Measurements from ENCODE around the gene HDAC4. TPM values are rescaled to one million over a fixed set of nuclear protein-coding genes. Genes with fewer than 3 reads are reported as not detected.

HDAC4 gene
- total and polyA plus RNA-seq, 2 donors from 2014 or later, result 2.2 to 56.8 TPM

- H3K9me3 ChIP-seq (ENCODE audit: control insufficient read depth in 2 of 3, insufficient read depth in 1 of 3, low read length in 3 of 3), result no peaks in the 10 kb centered on the region
- H3K36me3 ChIP-seq (ENCODE audit: control insufficient read depth in 2 of 3, insufficient read depth in 3 of 3, low read length in 3 of 3), result no peaks in the 10 kb centered on the region
- H3K9ac ChIP-seq (ENCODE audit: low read length in 3 of 3), result peak overlapping the region in 1 of 3 donors; percentile 4
- peak in 4 of 5 donors; percentile 50 to 79 (median 64) for DNase-seq
- intact Hi-C loops (cut with DNase I), result no loop called here
- no peak for TF ChIP-seq CTCF (IDR thresholded peaks at IDR 0.05; ENCODE audit: borderline replicate concordance, extremely low read depth, insufficient read depth)
- H3K27me3 ChIP-seq (ENCODE audit: control insufficient read depth, insufficient read depth, low read length), result no peaks in the 10 kb centered on the region
- peaks cover 0 to 46% (median 36%) of the 10 kb centered on the region in 3 donors for H3K4me1 ChIP-seq (ENCODE audit: control insufficient read depth in 2 of 3, insufficient read depth in 2 of 3, low read depth in 1 of 3, low read length in 3 of 3)
- peak overlapping the region in 1 of 2 donors; percentile 44 for H3K27ac ChIP-seq (ENCODE audit: low read depth in 2 of 2, low read length in 2 of 2)
- FAIRE-seq, result no peak
- peak overlapping the region in 2 of 3 donors; percentile 14 to 20 for H3K4me3 ChIP-seq (ENCODE audit: low read length in 3 of 3)
Measured at GRCh38 chr2:239299218-239299939, 101.4 kb downstream of the HDAC4 start.

- intact Hi-C loops (cut with DNase I), result no loop called here
- peak in 2 of 5 donors; percentile 35 to 65 for DNase-seq
Measured at GRCh38 chr2:239298116-239298804, 102.6 kb downstream of the HDAC4 start.

GRCh38 chr2:239297142-239298004 lies 103.4 kb downstream of the HDAC4 start:
- Histone ChIP-seq H3K36me3 (ENCODE audit: control insufficient read depth in 2 of 3, insufficient read depth in 3 of 3, low read length in 3 of 3) (no peaks in the 10 kb centered on the region), H3K27me3 (ENCODE audit: control insufficient read depth, insufficient read depth, low read length) (no peaks in the 10 kb centered on the region), H3K27ac (ENCODE audit: low read depth in 2 of 2, low read length in 2 of 2) (no peak overlapping the region), H3K4me1 (ENCODE audit: control insufficient read depth in 2 of 3, insufficient read depth in 2 of 3, low read depth in 1 of 3, low read length in 3 of 3) (peaks cover 0 to 47% (median 33%) of the 10 kb centered on the region in 3 donors), H3K4me3 (ENCODE audit: low read length in 3 of 3) (no peak overlapping the region), H3K9me3 (ENCODE audit: control insufficient read depth in 2 of 3, insufficient read depth in 1 of 3, low read length in 3 of 3) (no peaks in the 10 kb centered on the region), H3K9ac (ENCODE audit: low read length in 3 of 3) (no peak overlapping the region)
- intact Hi-C loops (cut with DNase I), result no loop called here
- no peak for TF ChIP-seq CTCF (IDR thresholded peaks at IDR 0.05; ENCODE audit: borderline replicate concordance, extremely low read depth, insufficient read depth)
- FAIRE-seq (no peak), DNase-seq (peak in 2 of 5 donors; percentile 45 to 49)

More at GRCh38 chr2:239298116-239298804, 102.6 kb downstream of the HDAC4 start:
- Histone ChIP-seq H3K4me3 (ENCODE audit: low read length in 3 of 3) (no peak overlapping the region), H3K9me3 (ENCODE audit: control insufficient read depth in 2 of 3, insufficient read depth in 1 of 3, low read length in 3 of 3) (no peaks in the 10 kb centered on the region), H3K36me3 (ENCODE audit: control insufficient read depth in 2 of 3, insufficient read depth in 3 of 3, low read length in 3 of 3) (no peaks in the 10 kb centered on the region), H3K27me3 (ENCODE audit: control insufficient read depth, insufficient read depth, low read length) (no peaks in the 10 kb centered on the region), H3K4me1 (ENCODE audit: control insufficient read depth in 2 of 3, insufficient read depth in 2 of 3, low read depth in 1 of 3, low read length in 3 of 3) (peaks cover 0 to 49% (median 36%) of the 10 kb centered on the region in 3 donors), H3K27ac (ENCODE audit: low read depth in 2 of 2, low read length in 2 of 2) (no peak overlapping the region), H3K9ac (ENCODE audit: low read length in 3 of 3) (no peak overlapping the region)
- no peak for TF ChIP-seq CTCF (IDR thresholded peaks at IDR 0.05; ENCODE audit: borderline replicate concordance, extremely low read depth, insufficient read depth)
- FAIRE-seq, result no peak
